ENCODE data around the gene TARBP2. TPM values are rescaled to one million over a fixed set of nuclear protein-coding genes. Genes with fewer than 3 reads are reported as not detected.

TARBP2 gene
- total RNA-seq, 2 experiments from 2014 or later = 45.9 to 49.1 TPM

- Histone ChIP-seq H4K20me1 (ENCODE audit: insufficient read depth, low read length) (peaks cover 4% of the 10 kb centered on the region; the same call in 1 of the 2 replicates), H3K4me1 (ENCODE audit: insufficient read depth, low read length, poor library complexity, severe bottlenecking) (no peaks in the 10 kb centered on the region), H2AFZ (ENCODE audit: low read length) (no peak overlapping the region), H3K36me3 (ENCODE audit: insufficient read depth, low read length) (peaks cover 81% of the 10 kb centered on the region), H3K4me3 (ENCODE audit: low read depth, low read length, poor library complexity, severe bottlenecking) (no peak overlapping the region), H3K27ac (ENCODE audit: low read depth, low read length, poor library complexity, severe bottlenecking) (no peak overlapping the region), H3K4me2 (ENCODE audit: low read length) (no peak overlapping the region), H3K9me2 (ENCODE audit: insufficient read depth, low read length) (no peaks in the 10 kb centered on the region), H3K79me2 (ENCODE audit: insufficient read depth, low read depth, low read length) (no peaks in the 10 kb centered on the region), H3K9me3 (ENCODE audit: low read length) (no peaks in the 10 kb centered on the region)
- CTCF ChIA-PET (ENCODE audit: unreplicated experiment) = no interaction called here
- POLR2A ChIA-PET = no interaction called here
- no peak for DNase-seq (ENCODE audit: low spot score)
- intact Hi-C loops (cut with micrococcal nuclease; ENCODE audit: unreplicated experiment) = no loop called here
- no peak for TF ChIP-seq EZH2phosphoT487 (IDR thresholded peaks at IDR 0.05; ENCODE audit: borderline replicate concordance, low read depth, low read length)
- TF ChIP-seq, protein P1, sequence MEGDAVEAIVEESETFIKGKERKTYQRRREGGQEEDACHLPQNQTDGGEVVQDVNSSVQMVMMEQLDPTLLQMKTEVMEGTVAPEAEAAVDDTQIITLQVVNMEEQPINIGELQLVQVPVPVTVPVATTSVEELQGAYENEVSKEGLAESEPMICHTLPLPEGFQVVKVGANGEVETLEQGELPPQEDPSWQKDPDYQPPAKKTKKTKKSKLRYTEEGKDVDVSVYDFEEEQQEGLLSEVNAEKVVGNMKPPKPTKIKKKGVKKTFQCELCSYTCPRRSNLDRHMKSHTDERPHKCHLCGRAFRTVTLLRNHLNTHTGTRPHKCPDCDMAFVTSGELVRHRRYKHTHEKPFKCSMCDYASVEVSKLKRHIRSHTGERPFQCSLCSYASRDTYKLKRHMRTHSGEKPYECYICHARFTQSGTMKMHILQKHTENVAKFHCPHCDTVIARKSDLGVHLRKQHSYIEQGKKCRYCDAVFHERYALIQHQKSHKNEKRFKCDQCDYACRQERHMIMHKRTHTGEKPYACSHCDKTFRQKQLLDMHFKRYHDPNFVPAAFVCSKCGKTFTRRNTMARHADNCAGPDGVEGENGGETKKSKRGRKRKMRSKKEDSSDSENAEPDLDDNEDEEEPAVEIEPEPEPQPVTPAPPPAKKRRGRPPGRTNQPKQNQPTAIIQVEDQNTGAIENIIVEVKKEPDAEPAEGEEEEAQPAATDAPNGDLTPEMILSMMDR (conservative IDR thresholded peaks at IDR 0.05; ENCODE audit: low read length) = no peak
- TSS peak; percentile 3 for BruUV-seq (replicated peaks)
Observed at GRCh38 chr12:53484686-53485575, 16.2 kb upstream of the TARBP2 start.

DNA sequence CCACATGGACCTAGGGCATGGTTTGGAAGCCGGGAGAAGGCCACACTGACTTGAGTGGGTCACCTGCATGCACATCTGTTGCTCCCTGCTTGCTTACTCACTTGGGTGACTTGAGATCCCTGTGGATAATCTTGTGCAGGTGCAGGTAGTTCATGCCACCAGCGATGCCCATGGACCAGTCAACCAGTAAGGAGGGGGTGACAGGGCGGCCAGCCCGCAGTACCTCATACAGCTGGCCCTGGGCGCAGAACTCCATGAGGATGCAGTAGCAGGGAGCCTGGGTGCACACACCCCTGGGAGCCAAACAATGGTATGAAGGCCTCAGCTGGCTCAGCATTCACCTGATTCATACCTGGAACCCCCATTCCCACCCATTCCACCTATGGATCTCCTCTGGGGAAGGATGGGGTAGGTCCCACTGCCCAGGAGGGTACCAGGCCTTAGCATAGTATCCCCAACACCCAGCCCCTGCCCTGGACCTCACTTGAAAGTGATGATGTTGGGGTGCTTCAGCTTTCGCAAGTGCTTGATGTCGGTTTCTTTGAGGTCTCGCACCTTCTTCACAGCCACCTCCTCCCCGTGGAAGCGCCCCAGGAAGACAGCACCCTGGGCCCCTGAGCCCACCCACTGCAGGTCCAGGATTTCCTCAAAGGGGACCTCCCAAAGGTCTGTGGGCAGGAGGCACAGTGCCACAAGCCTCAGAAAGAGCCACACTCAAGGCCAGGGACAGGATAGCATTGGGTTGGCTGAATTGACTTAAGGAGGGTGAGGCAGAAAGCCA is 14.9 kb upstream of the TARBP2 start:
- TF ChIP-seq, protein P1 (conservative IDR thresholded peaks at IDR 0.05; ENCODE audit: low read length) = no peak
- no peak for TF ChIP-seq EZH2phosphoT487 (IDR thresholded peaks at IDR 0.05; ENCODE audit: borderline replicate concordance, low read depth, low read length)

More for the DNA sequence above, 14.9 kb upstream of the TARBP2 start:
- no peaks in the 10 kb centered on the region for H3K79me2 ChIP-seq (ENCODE audit: insufficient read depth, low read depth, low read length)
- no TSS peak for BruUV-seq (replicated peaks)
- H3K9me3 ChIP-seq (ENCODE audit: low read length) = no peaks in the 10 kb centered on the region
- H4K20me1 ChIP-seq (ENCODE audit: insufficient read depth, low read length) = no peaks in the 10 kb centered on the region
- H3K36me3 ChIP-seq (ENCODE audit: insufficient read depth, low read length) = peaks cover 69% of the 10 kb centered on the region
- POLR2A ChIA-PET = no interaction called here
- CTCF ChIA-PET (ENCODE audit: unreplicated experiment) = no interaction called here
- H3K9me2 ChIP-seq (ENCODE audit: insufficient read depth, low read length) = no peaks in the 10 kb centered on the region
- no peak overlapping the region for H3K4me2 ChIP-seq (ENCODE audit: low read length)
- intact Hi-C loops (cut with micrococcal nuclease; ENCODE audit: unreplicated experiment) = no loop called here
- no peak overlapping the region for H3K4me3 ChIP-seq (ENCODE audit: low read depth, low read length, poor library complexity, severe bottlenecking)
- H3K27ac ChIP-seq (ENCODE audit: low read depth, low read length, poor library complexity, severe bottlenecking) = no peak overlapping the region
- no peak overlapping the region for H2AFZ ChIP-seq (ENCODE audit: low read length)
- peaks cover 5% of the 10 kb centered on the region for H3K4me1 ChIP-seq (ENCODE audit: insufficient read depth, low read length, poor library complexity, severe bottlenecking)
- no peak for DNase-seq (ENCODE audit: low spot score)
